HL-60 (cell line): Measurements from ENCODE around the gene DCTN1.

Source experiments
- DNase-seq, 2 experiments: peaks; one replicate each; pipeline ENCODE4 v3.0.0-alpha.2; 2010 to 2020; ENCODE audit warnings: low read depth in 1 of 2, low spot score in 1 of 2
- H3K27ac ChIP-seq: fragments of 250-450 bp; sonication (Bioruptor Pico); replicated peaks from 2 replicates; pipeline ENCODE4 v1.5.1; 2020; ENCODE audit warnings: mild to moderate bottlenecking, moderate library complexity
- H3K27me3 ChIP-seq: fragments of 250-450 bp; sonication (Bioruptor Pico); 2 replicates; pipeline ENCODE4 v1.5.1; 2021; ENCODE audit warnings: mild to moderate bottlenecking, moderate library complexity; ENCODE audit not compliant: insufficient read depth, poor library complexity, severe bottlenecking
- H3K4me3 ChIP-seq: replicated peaks from 2 replicates; pipeline ENCODE4 v1.5.1; 2011; ENCODE audit warnings: mild to moderate bottlenecking, control low read depth, low read length; ENCODE audit not compliant: insufficient read depth
- GABPA ChIP-seq: IDR thresholded peaks from 2 replicates; pipeline ENCODE4 v1.6.1; 2012; ENCODE audit warnings: low read depth
- POLR2AphosphoS5 ChIP-seq: IDR thresholded peaks from 2 replicates; pipeline ENCODE4 v1.6.1; 2012; ENCODE audit warnings: low read depth
- SPI1 ChIP-seq: IDR thresholded peaks from 2 replicates; pipeline ENCODE4 v1.6.1; 2012; ENCODE audit warnings: low read depth, mild to moderate bottlenecking, borderline replicate concordance
- TF ChIP-seq, protein P1 (sequence below): IDR thresholded peaks from one replicate; pipeline ENCODE4 v1.5.1; 2011; ENCODE audit warnings: low read length, control low read depth, inconsistent platforms; ENCODE audit not compliant: insufficient read depth
- TF ChIP-seq, protein P2 (sequence below): IDR thresholded peaks from 2 replicates; pipeline ENCODE4 v1.6.1; 2012; ENCODE audit warnings: low read depth; ENCODE audit not compliant: insufficient replicate concordance

The DCTN1 gene

DNA sequence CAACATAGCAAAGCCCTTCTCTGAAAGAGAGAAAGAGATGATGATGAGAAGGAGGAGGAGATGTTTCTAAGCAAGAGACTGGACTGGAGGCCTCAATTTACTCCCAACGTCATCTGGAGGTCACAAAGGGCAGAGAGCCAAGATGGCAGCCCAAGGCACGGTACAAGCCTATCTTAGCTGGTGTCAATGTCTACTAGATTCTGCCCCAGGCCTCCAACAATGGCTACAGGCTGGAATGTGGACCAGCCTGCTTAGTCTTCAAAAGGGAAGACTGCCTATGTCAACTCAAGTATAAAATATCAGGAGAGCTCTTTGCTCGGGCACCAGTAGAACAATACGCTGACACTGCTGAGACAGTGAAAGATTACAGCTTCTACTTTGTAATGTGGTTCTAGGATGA, 30.2 kb downstream of the DCTN1 start:
- TF ChIP-seq, protein P1, sequence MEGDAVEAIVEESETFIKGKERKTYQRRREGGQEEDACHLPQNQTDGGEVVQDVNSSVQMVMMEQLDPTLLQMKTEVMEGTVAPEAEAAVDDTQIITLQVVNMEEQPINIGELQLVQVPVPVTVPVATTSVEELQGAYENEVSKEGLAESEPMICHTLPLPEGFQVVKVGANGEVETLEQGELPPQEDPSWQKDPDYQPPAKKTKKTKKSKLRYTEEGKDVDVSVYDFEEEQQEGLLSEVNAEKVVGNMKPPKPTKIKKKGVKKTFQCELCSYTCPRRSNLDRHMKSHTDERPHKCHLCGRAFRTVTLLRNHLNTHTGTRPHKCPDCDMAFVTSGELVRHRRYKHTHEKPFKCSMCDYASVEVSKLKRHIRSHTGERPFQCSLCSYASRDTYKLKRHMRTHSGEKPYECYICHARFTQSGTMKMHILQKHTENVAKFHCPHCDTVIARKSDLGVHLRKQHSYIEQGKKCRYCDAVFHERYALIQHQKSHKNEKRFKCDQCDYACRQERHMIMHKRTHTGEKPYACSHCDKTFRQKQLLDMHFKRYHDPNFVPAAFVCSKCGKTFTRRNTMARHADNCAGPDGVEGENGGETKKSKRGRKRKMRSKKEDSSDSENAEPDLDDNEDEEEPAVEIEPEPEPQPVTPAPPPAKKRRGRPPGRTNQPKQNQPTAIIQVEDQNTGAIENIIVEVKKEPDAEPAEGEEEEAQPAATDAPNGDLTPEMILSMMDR = no peak
- TF ChIP-seq POLR2AphosphoS5 (no peak), SPI1 (no peak), GABPA (no peak)
- TF ChIP-seq, protein P2, sequence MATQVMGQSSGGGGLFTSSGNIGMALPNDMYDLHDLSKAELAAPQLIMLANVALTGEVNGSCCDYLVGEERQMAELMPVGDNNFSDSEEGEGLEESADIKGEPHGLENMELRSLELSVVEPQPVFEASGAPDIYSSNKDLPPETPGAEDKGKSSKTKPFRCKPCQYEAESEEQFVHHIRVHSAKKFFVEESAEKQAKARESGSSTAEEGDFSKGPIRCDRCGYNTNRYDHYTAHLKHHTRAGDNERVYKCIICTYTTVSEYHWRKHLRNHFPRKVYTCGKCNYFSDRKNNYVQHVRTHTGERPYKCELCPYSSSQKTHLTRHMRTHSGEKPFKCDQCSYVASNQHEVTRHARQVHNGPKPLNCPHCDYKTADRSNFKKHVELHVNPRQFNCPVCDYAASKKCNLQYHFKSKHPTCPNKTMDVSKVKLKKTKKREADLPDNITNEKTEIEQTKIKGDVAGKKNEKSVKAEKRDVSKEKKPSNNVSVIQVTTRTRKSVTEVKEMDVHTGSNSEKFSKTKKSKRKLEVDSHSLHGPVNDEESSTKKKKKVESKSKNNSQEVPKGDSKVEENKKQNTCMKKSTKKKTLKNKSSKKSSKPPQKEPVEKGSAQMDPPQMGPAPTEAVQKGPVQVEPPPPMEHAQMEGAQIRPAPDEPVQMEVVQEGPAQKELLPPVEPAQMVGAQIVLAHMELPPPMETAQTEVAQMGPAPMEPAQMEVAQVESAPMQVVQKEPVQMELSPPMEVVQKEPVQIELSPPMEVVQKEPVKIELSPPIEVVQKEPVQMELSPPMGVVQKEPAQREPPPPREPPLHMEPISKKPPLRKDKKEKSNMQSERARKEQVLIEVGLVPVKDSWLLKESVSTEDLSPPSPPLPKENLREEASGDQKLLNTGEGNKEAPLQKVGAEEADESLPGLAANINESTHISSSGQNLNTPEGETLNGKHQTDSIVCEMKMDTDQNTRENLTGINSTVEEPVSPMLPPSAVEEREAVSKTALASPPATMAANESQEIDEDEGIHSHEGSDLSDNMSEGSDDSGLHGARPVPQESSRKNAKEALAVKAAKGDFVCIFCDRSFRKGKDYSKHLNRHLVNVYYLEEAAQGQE = no peak
- Histone ChIP-seq H3K4me3 (no peak overlapping the region), H3K27ac (no peak overlapping the region), H3K27me3 (no peaks in the 10 kb centered on the region)
- no peak for DNase-seq

DNA sequence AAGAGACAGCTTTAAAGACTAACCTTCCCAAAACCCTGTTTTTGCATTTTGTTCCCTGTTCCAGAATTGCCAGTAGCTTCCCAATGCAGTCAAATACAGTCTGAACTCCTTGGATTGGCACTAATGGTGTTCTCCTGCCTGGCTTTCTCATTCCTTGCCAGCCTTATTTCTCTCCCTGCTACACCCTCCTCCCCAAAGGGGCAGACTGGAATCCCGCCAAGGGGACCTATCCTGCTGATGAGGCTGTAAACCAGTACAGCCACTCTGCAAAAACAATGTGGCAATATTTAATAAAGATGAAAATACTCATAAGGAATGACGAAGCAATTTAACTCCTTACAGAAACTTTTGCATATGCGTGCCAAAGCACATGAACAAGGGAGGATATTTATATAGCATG, 32.4 kb downstream of the DCTN1 start:
- H3K4me3 ChIP-seq = no peak overlapping the region
- DNase-seq = no peak
- no peak overlapping the region for H3K27ac ChIP-seq
- peaks cover 2% of the 10 kb centered on the region for H3K27me3 ChIP-seq
- TF ChIP-seq POLR2AphosphoS5 (no peak), GABPA (no peak), SPI1 (no peak)
- TF ChIP-seq, protein P1 = no peak
- TF ChIP-seq, protein P2 = no peak

GRCh38 chr2:74347303-74347702, 32.8 kb downstream of the DCTN1 start:
- H3K4me3 ChIP-seq = no peak overlapping the region
- TF ChIP-seq, protein P1 = no peak
- TF ChIP-seq POLR2AphosphoS5 (no peak), SPI1 (no peak), GABPA (no peak)
- TF ChIP-seq, protein P2 = no peak
- no peak for DNase-seq

More at GRCh38 chr2:74347303-74347702, 32.8 kb downstream of the DCTN1 start:
- peaks cover 2% of the 10 kb centered on the region for H3K27me3 ChIP-seq
- no peak overlapping the region for H3K27ac ChIP-seq
